Lung (tissue), 12 donors: ENCODE measurements around the gene TRAK2. TPM values are rescaled to one million over a fixed set of nuclear protein-coding genes. Genes with fewer than 3 reads are reported as not detected.
"Not testable (repeated sequence)": the region's sequence is repeated elsewhere in the genome, so short reads cannot be mapped to it uniquely, and the experiment has no call there.

ENCODE experiments used
- ATAC-seq: fragments of 200-7000 bp; cut with Tn5 transposase; one replicate; pipeline ENCODE4 v1.9.1; 2020; ENCODE audit warnings: moderate number of reproducible peaks; ENCODE audit not compliant: insufficient read depth, low FRiP score
- DNase-seq, 3 donors: peaks; one replicate each; pipeline ENCODE4 v3.0.0-alpha.2; 2013 to 2017
- H3K27ac ChIP-seq, 2 donors: one replicate each; pipeline ENCODE4 v1.5.1; 2013; ENCODE audit warnings: mild to moderate bottlenecking in 2 of 2, moderate library complexity in 2 of 2, control low read depth in 1 of 2, inconsistent platforms in 1 of 2, low read depth in 1 of 2, low read length in 1 of 2
- H3K27me3 ChIP-seq, 3 donors: one replicate each; pipeline ENCODE4 v1.5.1; 2013; ENCODE audit warnings: low read length in 2 of 3; ENCODE audit not compliant: control insufficient read depth in 3 of 3, insufficient read depth in 3 of 3
- H3K36me3 ChIP-seq, 4 donors: one replicate each; pipeline ENCODE4 v1.5.1; 2013; ENCODE audit warnings: low read length in 4 of 4, mild to moderate bottlenecking in 1 of 4, moderate library complexity in 1 of 4; ENCODE audit not compliant: control insufficient read depth in 4 of 4, insufficient read depth in 4 of 4
- H3K4me1 ChIP-seq, 5 donors: one replicate each; pipeline ENCODE4 v1.5.1; 2013; ENCODE audit warnings: low read length in 5 of 5, mild to moderate bottlenecking in 2 of 5, moderate library complexity in 1 of 5; ENCODE audit not compliant: control insufficient read depth in 5 of 5, insufficient read depth in 5 of 5
- H3K4me3 ChIP-seq: one replicate; pipeline ENCODE4 v1.5.1; 2013; ENCODE audit warnings: mild to moderate bottlenecking, control low read depth, moderate library complexity
- H3K9ac ChIP-seq, 2 donors: one replicate each; pipeline ENCODE4 v1.5.1; 2013; ENCODE audit warnings: low read length in 2 of 2, control low read depth in 1 of 2; ENCODE audit not compliant: insufficient read depth in 1 of 2
- H3K9me3 ChIP-seq, 4 donors: one replicate each; pipeline ENCODE4 v1.5.1; 2013; ENCODE audit warnings: low read length in 3 of 4, mild to moderate bottlenecking in 1 of 4, moderate library complexity in 1 of 4; ENCODE audit not compliant: control insufficient read depth in 4 of 4, insufficient read depth in 3 of 4
- WGBS, 2 donors: extraction: QIAGEN DNeasy Blood & Tissue Kit; methylation state at CpG; one replicate each; pipeline ENCODE4 v1.1.7; 2013; 5-methylcytosine and 5-hydroxymethylcytosine counted together
- polyA plus RNA-seq, 2 donors: library from polyadenylated mRNA; stranded (reverse); fragments of 200-250 nt; gene quantifications; one replicate each; pipeline ENCODE4 v1.2.1, GENCODE V29; 2013
- total RNA-seq, 2 donors: library from RNA; depleted of rRNA in 1 of 2; stranded (reverse); fragments of >200 nt in 1 of 2; gene quantifications; one replicate each; pipeline ENCODE4 v1.2.1, GENCODE V29; 2014 to 2021
- TF ChIP-seq, protein P1 (sequence below): IDR thresholded peaks from 2 replicates; pipeline ENCODE4 v1.5.1; 2012; ENCODE audit warnings: mild to moderate bottlenecking; ENCODE audit errors: control extremely low read depth, extremely low read depth
- donor health status: control.
- donor health status: control.
- donor health status: Bipolar disorder and iron deficiency.
- donor health status: healthy.
- donor health status: DM: yes; HTN: yes; CAD: no.

The TRAK2 gene
- total and polyA plus RNA-seq, 4 donors, result 13.1 to 62.7 (median 29.2) TPM

DNA sequence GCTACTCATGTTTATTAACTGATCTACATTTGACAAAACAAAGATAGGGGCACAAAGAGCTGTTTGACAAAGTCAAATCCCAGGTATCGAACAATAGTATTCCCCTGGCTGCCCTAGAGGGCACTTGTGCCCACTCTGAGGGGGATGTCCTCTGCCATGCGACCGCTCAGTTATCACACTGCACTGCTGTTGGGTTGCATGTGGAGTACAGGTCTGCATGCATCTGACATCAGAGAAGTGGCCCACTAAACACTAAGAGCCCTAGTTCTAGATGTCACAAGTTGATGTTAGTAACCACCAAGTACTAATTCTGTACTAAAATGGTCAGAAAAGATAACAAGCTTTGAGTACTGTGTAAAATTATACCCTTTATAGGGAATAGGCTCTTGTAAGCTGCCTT lies 74.0 kb downstream of the TRAK2 start:
- Histone ChIP-seq H3K9me3 (no peaks in the 10 kb centered on the region), H3K36me3 (peaks cover 8 to 23% (median 19%) of the 10 kb centered on the region in 4 donors)

DNA sequence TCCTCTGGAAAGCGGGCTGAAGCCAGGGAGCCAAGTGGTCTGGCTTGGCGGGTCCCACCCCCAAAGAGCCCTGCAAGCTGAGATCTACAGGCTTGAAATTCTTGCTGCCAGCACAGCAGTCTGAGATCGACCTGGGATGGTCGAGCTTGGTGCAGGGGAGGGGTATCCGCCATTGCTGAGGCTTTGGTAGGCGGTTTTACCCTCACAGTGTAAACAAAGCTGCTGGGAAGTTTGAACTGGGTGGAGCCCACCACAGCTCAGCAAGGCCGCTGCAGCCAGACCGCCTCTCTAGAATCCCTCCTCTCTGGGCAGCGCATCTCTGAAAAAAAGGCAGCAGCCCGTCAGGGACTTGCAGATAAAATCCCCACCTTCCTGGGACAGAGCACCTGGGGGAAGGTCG lies 81.5 kb downstream of the TRAK2 start:
- Histone ChIP-seq H3K27ac (no peak overlapping the region), H3K36me3 (peaks cover 0 to 6% (median 5%) of the 10 kb centered on the region in 4 donors), H3K4me3 (no peak overlapping the region), H3K27me3 (no peaks in the 10 kb centered on the region), H3K4me1 (no peaks in the 10 kb centered on the region), H3K9ac (no peak overlapping the region), H3K9me3 (peaks cover 0 to 6% (median 1%) of the 10 kb centered on the region in 4 donors)
- 90 to 93% methylated on average over 11 of the region's 11 CpGs for WGBS, 2 donors
- TF ChIP-seq, protein P1, sequence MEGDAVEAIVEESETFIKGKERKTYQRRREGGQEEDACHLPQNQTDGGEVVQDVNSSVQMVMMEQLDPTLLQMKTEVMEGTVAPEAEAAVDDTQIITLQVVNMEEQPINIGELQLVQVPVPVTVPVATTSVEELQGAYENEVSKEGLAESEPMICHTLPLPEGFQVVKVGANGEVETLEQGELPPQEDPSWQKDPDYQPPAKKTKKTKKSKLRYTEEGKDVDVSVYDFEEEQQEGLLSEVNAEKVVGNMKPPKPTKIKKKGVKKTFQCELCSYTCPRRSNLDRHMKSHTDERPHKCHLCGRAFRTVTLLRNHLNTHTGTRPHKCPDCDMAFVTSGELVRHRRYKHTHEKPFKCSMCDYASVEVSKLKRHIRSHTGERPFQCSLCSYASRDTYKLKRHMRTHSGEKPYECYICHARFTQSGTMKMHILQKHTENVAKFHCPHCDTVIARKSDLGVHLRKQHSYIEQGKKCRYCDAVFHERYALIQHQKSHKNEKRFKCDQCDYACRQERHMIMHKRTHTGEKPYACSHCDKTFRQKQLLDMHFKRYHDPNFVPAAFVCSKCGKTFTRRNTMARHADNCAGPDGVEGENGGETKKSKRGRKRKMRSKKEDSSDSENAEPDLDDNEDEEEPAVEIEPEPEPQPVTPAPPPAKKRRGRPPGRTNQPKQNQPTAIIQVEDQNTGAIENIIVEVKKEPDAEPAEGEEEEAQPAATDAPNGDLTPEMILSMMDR, result no peak
- ATAC-seq (no peak), DNase-seq (no peak)

More for the DNA sequence above, 74.0 kb downstream of the TRAK2 start:
- ATAC-seq, result no peak
- Histone ChIP-seq H3K4me3 (no peak overlapping the region), H3K4me1 (no peaks in the 10 kb centered on the region), H3K27me3 (no peaks in the 10 kb centered on the region), H3K27ac (no peak overlapping the region), H3K9ac (no peak overlapping the region)
- TF ChIP-seq, protein P1, result no peak
- 87 to 97% methylated on average over 3 of the region's 3 CpGs for WGBS, 2 donors
- no peak for DNase-seq

DNA sequence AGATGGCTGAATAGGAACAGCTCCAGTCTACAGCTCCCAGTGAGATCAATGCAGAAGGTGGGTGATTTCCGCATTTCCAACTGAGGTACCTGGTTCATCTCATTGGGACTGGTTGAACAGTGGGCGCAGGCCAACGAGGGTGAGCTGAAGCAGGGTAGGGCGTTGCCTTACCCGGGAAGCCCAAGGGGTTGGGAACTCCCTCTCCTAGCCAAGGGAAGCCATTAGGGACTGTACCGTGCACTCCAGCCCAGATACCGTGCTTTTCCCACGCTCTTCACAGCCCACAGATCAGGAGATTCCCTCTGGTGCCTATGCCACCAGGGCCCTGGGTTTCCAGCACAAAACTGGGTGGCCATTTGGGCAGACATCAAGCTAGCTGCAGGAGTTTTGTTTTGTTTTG lies 81.9 kb downstream of the TRAK2 start:
- H3K27me3 ChIP-seq, ATAC-seq, H3K27ac ChIP-seq, H3K4me1 ChIP-seq, H3K9ac ChIP-seq, DNase-seq, H3K9me3 ChIP-seq, H3K36me3 ChIP-seq, H3K4me3 ChIP-seq: not testable (repeated sequence)
- 92 to 97% methylated on average over 8 of the region's 8 CpGs for WGBS, 2 donors

DNA sequence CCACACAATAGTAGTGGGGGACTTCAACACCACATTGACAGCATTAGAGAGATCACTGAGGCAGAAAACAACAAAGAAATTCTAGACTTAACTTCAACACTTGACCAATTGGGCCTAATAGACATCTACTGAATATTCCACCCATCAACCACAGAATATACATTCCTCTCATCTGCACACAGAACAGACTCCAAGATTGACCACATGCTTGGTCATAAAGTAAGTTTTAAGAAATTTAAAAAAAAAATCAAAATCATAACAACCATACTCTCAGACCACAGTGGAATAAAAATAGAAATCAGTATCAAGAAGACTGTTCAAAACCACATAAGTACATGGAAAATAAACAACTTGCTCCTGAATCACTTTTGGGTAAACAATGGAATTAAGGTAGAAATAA lies 85.1 kb downstream of the TRAK2 start:
- DNase-seq (no peak), ATAC-seq (no peak)
- H3K27me3 ChIP-seq, result no peaks in the 10 kb centered on the region
- H3K4me1 ChIP-seq, result peaks cover 0 to 2% (median 0%) of the 10 kb centered on the region in 5 donors
- TF ChIP-seq, protein P1, result no peak
- H3K4me3 ChIP-seq, result no peak overlapping the region
- H3K36me3 ChIP-seq, result peaks cover 0 to 14% (median 6%) of the 10 kb centered on the region in 4 donors
- no peak overlapping the region for H3K9ac ChIP-seq
- H3K9me3 ChIP-seq, result peaks cover 0 to 10% (median 1%) of the 10 kb centered on the region in 4 donors
- H3K27ac ChIP-seq, result no peak overlapping the region
